Peyer's patch (tissue), 4 donors: ENCODE data around the gene EFHD1. TPM values are rescaled to one million over a fixed set of nuclear protein-coding genes. Genes with fewer than 3 reads are reported as not detected.
A peak's percentile ranks its signal among the peaks of the same experiment; 100 is the strongest.
"Not testable (repeated sequence)": the region's sequence is repeated elsewhere in the genome, so short reads cannot be mapped to it uniquely, and the experiment has no call there.

Experiments
- DNase-seq, 3 donors: peaks; one replicate each; pipeline ENCODE4 v3.0.0-alpha.2; 2017 to 2019
- H3K27ac ChIP-seq, 4 donors: fragments of 200-600 bp; sonication (generic); one replicate each; pipeline ENCODE4 v1.5.1; 2016 to 2019
- H3K27me3 ChIP-seq, 2 donors: fragments of 200-600 bp; sonication (generic); one replicate each; pipeline ENCODE4 v1.5.1; 2019
- H3K36me3 ChIP-seq, 3 donors: fragments of 200-600 bp; sonication (generic); one replicate each; pipeline ENCODE4 v1.5.1; 2016 to 2019
- H3K4me1 ChIP-seq, 4 donors: fragments of 200-600 bp; sonication (generic); one replicate each; pipeline ENCODE4 v1.5.1; 2016 to 2019
- H3K4me3 ChIP-seq, 4 donors: fragments of 200-600 bp; sonication (generic); 1 replicate in 3 of 4; 2 replicates in 1 of 4; pipeline ENCODE4 v1.5.1; 2016 to 2019; ENCODE audit warnings: mild to moderate bottlenecking in 1 of 4
- H3K9me3 ChIP-seq, 4 donors: fragments of 200-600 bp; sonication (generic); one replicate each; pipeline ENCODE4 v1.5.1; 2016 to 2019; ENCODE audit warnings: mild to moderate bottlenecking in 1 of 4
- POLR2A ChIP-seq, 2 donors: fragments of 450-650 bp; IDR thresholded peaks; one replicate each; pipeline ENCODE4 v1.5.1; 2017; ENCODE audit warnings: antibody characterized with exemption in 2 of 2, mild to moderate bottlenecking in 2 of 2, moderate library complexity in 2 of 2
- total RNA-seq, 4 donors: library from RNA; depleted of rRNA; stranded (reverse); fragments of >200 nt; gene quantifications; one replicate each; pipeline ENCODE4 v1.1.0, GENCODE V29; 2016
- TF ChIP-seq, protein P1 (sequence below), 6 experiments: fragments of 450-650 bp in 4 of 6; fragments of 200-600 bp in 2 of 6; sonication (generic) in 1 of 6; IDR thresholded peaks; one replicate each; pipeline ENCODE4 v1.5.1; 2017 to 2019; ENCODE audit warnings: antibody characterized with exemption in 6 of 6, mild to moderate bottlenecking in 3 of 6, moderate library complexity in 1 of 6

EFHD1 gene
- total RNA-seq, 4 donors from 2014 or later, result 1.9 to 14.9 (median 8.9) TPM

DNA sequence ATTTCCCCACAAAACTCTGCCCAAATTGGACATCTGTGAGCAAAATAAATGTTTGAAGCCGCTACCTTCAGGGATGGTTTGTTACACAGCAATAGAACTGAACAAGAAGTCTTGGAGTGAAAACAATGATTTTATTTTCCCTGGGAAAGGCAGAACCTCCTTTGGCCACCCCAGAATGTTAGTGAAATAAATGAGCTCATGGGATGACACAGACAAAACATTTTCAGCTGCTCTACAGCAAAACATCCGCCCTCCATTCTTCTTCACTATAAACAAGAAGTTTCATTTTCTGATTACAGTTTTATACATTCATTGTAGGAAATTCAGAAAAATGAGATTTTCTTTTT lies 4.3 kb upstream of the EFHD1 start:
- Histone ChIP-seq H3K4me1 (peaks cover 0 to 17% (median 4%) of the 10 kb centered on the region in 4 donors), H3K27me3 (peaks cover 0 to 22% of the 10 kb centered on the region in 2 donors), H3K27ac (peak overlapping the region in 3 of 4 donors; percentile 8 to 61 (median 57)), H3K4me3 (no peak overlapping the region), H3K9me3 (no peaks in the 10 kb centered on the region), H3K36me3 (no peaks in the 10 kb centered on the region)
- no peak for TF ChIP-seq POLR2A (IDR thresholded peaks at IDR 0.05)
- TF ChIP-seq, protein P1, sequence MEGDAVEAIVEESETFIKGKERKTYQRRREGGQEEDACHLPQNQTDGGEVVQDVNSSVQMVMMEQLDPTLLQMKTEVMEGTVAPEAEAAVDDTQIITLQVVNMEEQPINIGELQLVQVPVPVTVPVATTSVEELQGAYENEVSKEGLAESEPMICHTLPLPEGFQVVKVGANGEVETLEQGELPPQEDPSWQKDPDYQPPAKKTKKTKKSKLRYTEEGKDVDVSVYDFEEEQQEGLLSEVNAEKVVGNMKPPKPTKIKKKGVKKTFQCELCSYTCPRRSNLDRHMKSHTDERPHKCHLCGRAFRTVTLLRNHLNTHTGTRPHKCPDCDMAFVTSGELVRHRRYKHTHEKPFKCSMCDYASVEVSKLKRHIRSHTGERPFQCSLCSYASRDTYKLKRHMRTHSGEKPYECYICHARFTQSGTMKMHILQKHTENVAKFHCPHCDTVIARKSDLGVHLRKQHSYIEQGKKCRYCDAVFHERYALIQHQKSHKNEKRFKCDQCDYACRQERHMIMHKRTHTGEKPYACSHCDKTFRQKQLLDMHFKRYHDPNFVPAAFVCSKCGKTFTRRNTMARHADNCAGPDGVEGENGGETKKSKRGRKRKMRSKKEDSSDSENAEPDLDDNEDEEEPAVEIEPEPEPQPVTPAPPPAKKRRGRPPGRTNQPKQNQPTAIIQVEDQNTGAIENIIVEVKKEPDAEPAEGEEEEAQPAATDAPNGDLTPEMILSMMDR (IDR thresholded peaks at IDR 0.05), result no peak
- no peak for DNase-seq

DNA sequence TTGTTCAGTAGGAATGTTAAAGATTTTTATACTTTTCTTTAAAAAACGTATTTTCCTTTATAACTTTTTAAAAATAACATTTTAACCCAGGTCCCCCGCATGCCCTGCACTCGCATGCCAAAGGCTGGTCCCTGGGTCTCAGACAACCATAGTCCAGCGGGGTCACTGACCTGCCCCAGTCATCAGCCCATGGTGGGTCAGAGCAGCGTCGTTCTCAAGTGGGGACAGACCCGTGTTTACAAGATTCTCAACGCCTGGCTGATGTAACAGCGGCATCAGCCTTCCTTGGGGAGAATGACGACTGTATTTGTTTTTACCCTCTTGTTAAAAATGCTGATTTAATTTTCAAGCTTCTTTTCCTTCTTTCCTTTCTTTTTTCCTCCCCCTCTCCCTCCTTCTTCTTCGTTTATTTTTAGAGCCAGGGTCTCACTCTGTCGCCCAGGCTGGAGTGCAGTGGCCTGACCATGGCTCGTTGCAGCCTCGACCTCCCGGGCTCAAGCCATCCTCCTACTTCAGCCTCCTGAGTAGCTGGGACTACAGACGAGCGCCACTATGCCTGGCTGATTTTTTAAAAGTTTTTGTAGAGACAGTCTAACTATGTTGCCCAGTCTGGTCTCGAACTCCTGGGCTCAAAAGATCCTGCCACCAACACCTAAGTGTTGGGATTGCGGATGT lies 1.0 kb upstream of the EFHD1 start:
- no peak for DNase-seq
- TF ChIP-seq, protein P1 (IDR thresholded peaks at IDR 0.05), result no peak
- no peak for TF ChIP-seq POLR2A (IDR thresholded peaks at IDR 0.05)
- Histone ChIP-seq H3K4me1 (peaks cover 0 to 22% (median 5%) of the 10 kb centered on the region in 4 donors), H3K27me3 (peaks cover 0 to 28% of the 10 kb centered on the region in 2 donors), H3K27ac (peak overlapping the region; percentile 14 to 87 (median 61)), H3K36me3 (no peaks in the 10 kb centered on the region), H3K4me3 (peak overlapping the region in 3 of 4 donors; percentile 38 to 64 (median 58)), H3K9me3 (no peaks in the 10 kb centered on the region)

DNA sequence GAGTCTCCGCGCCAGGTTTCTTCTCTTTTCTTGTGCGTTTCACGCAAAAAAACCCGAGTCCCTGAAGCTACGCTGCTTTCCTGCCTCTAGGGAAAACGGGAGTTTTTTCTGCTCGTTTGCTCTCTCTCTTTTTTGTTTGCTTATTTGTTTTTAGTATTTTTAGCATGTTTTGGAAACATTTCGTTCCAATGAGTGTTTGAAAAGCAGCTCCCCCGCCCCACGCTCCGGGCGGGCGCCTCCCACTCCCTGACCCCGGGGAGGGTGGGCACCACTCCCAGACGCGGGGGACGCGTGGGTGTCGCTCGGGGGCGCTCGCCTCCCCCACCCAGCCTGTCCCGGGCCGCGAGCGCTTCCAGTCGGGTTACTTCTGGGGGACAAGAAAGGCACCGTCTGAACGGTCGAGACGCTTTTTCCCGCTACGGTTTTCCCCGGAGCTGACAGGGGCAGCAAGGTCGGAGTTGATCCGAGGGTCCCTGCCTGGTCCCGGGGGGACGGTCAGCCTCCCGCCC lies 446 bp upstream of the EFHD1 start:
- Histone ChIP-seq H3K9me3 (no peaks in the 10 kb centered on the region), H3K27ac (peak overlapping the region; percentile 38 to 87 (median 66)), H3K36me3 (no peaks in the 10 kb centered on the region), H3K4me3 (peak overlapping the region; percentile 38 to 64 (median 51)), H3K4me1 (peaks cover 0 to 22% (median 5%) of the 10 kb centered on the region in 4 donors), H3K27me3 (peaks cover 0 to 28% of the 10 kb centered on the region in 2 donors)
- TF ChIP-seq, protein P1 (IDR thresholded peaks at IDR 0.05), result no peak
- no peak for TF ChIP-seq POLR2A (IDR thresholded peaks at IDR 0.05)
- peak in 2 of 3 donors; percentile 53 to 61 for DNase-seq

DNA sequence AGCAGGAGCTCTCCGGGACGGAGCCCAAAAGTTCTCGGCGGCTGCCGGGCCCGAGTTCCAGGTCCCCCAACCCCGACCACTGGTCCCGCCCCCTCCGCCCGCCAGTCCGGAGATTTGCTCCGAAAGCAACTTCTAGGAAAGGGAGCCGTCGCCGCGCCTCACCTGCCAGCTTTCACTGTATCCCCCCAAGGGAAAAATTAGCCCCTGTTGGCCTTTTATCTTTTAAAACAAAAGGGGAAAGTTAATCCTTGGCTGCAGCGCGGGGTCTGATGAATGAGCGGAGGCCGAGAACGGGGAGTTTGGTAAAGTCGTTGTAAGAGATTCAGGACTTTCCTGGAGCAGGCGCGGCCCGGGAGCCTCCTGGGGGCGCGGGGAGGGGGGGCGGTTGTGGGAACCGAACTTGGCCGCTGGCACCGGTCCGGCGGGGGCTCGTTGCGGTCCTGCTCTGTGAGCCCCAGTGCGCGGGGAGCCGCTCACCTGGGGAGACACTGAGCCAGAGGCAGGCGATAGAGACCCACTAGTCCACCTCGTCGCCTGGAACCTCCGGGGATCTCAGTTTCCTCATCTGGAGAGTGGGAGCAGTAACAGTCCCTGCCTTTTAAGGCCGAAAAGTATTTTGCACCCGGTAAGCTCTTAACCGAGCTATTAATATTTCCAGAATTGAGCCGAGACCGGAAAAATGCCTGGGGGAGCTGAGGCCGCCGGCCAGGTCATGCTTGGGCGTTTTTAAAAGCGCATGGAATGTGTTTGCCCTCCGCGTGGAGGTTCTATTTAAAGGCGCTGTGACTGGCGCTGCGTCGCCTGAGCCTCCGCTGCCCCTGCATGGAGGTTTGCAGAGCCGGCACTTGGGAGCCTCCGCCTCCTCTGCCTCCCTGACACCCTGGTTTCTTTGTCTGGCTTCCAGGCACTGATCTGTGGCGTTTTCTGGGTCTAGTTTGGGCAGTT lies 1.1 kb downstream of the EFHD1 start:
- Histone ChIP-seq H3K4me3 (peak overlapping the region; percentile 38 to 64 (median 51)), H3K9me3 (no peaks in the 10 kb centered on the region), H3K36me3 (no peaks in the 10 kb centered on the region), H3K27me3 (peaks cover 0 to 28% of the 10 kb centered on the region in 2 donors), H3K27ac (peak overlapping the region in 2 of 4 donors; percentile 79 to 87), H3K4me1 (peaks cover 0 to 22% (median 5%) of the 10 kb centered on the region in 4 donors)
- TF ChIP-seq, protein P1 (IDR thresholded peaks at IDR 0.05), result no peak
- no peak for TF ChIP-seq POLR2A (IDR thresholded peaks at IDR 0.05)
- DNase-seq, result no peak

DNA sequence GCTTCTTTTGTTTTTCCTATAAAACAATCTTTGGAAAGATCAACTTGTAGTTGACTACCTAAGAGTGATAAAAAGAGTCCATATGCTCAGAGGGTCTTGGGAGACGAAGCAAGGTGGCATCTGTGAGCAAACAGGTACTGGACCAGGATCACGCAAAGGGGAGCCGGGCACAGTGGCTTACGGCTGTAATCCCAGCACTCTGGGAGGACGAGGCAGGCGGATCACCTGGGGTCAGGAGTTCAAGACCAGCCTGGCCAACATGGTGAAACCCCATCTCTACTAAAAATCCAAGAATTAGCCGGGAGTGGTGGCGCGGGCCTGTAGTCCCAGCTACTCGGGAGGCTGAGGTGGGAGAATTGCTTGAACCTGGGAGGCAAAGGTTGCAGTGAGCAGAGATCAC lies 2.0 kb downstream of the EFHD1 start:
- Histone ChIP-seq H3K4me3 (peak overlapping the region in 1 of 4 donors; percentile 58), H3K4me1 (peaks cover 0 to 22% (median 5%) of the 10 kb centered on the region in 4 donors), H3K27me3 (peaks cover 0 to 28% of the 10 kb centered on the region in 2 donors)
- H3K27ac ChIP-seq, DNase-seq, H3K9me3 ChIP-seq, H3K36me3 ChIP-seq: not testable (repeated sequence)
